PC-3 (cell line): Measurements from ENCODE around the gene NCL. TPM values are rescaled to one million over a fixed set of nuclear protein-coding genes. Genes with fewer than 3 reads are reported as not detected.

Experiments
- ATAC-seq: fragments of 200-7000 bp; cut with Tn5 transposase; 2 replicates; pipeline ENCODE4 v1.9.1; 2020; ENCODE audit warnings: mild to moderate bottlenecking, moderate library complexity
- Bru-seq: library from RNA; stranded (reverse); fragments of 400-500 nt; gene quantifications from one replicate; lab custom pipeline; 2021; lab: Mats Ljungman, UMichigan
- BruChase-seq, 2 experiments: library from RNA; stranded (reverse); fragments of 400-500 nt; gene quantifications; one replicate each; lab custom pipeline; 2021; lab: Mats Ljungman, UMichigan
- BruUV-seq: library from RNA; stranded (reverse); fragments of 400-500 nt; replicated peaks from 2 replicates; lab custom pipeline; 2021; lab: Mats Ljungman, UMichigan
- CTCF ChIA-PET: fragments of 300-600 bp; sonication (Branson Sonifier 250); formaldehyde crosslinking; loops from one replicate; lab custom pipeline; 2022; ENCODE audit warnings: antibody characterized with exemption; lab: Charles Lee
- POLR2A ChIA-PET: fragments of 300-600 bp; sonication (Branson Sonifier 250); formaldehyde crosslinking; loops from one replicate; lab custom pipeline; 2022; ENCODE audit warnings: antibody characterized with exemption; ENCODE audit not compliant: unreplicated experiment; lab: Charles Lee
- DNase-seq: peaks from one replicate; pipeline ENCODE4 v3.0.0-alpha.2; 2015
- H2AFZ ChIP-seq: fragments of 300-600 bp; sonication (generic); 2 replicates; pipeline ENCODE4 v1.6.0; 2016; ENCODE audit warnings: antibody characterized with exemption, low read length
- H3F3A ChIP-seq: fragments of 300-600 bp; sonication (generic); one replicate; pipeline ENCODE4 v1.6.0; 2017; ENCODE audit warnings: antibody characterized with exemption, low read length, control low read depth, mild to moderate bottlenecking; ENCODE audit not compliant: unreplicated experiment
- H3K27ac ChIP-seq: fragments of 300-600 bp; sonication (generic); 2 replicates; pipeline ENCODE4 v1.5.1; 2016; ENCODE audit warnings: mild to moderate bottlenecking, low read length
- H3K27me3 ChIP-seq: fragments of 300-600 bp; sonication (generic); 2 replicates; pipeline ENCODE4 v1.6.1; 2016; ENCODE audit warnings: low read length, mixed read lengths
- H3K36me3 ChIP-seq: fragments of 300-600 bp; sonication (generic); 2 replicates; pipeline ENCODE4 v1.6.1; 2016; ENCODE audit warnings: low read depth, mixed run types, low read length, mixed read lengths
- H3K4me1 ChIP-seq: fragments of 300-600 bp; sonication (generic); 2 replicates; pipeline ENCODE4 v1.5.1; 2016; ENCODE audit warnings: low read length; ENCODE audit not compliant: insufficient read depth
- H3K4me2 ChIP-seq: fragments of 300-600 bp; sonication (generic); 2 replicates; pipeline ENCODE4 v1.6.0; 2016; ENCODE audit warnings: low read length
- H3K4me3 ChIP-seq: fragments of 300-600 bp; sonication (generic); 2 replicates; pipeline ENCODE4 v1.5.1; 2016; ENCODE audit warnings: mild to moderate bottlenecking, low read length, mixed read lengths
- H3K79me2 ChIP-seq: fragments of 300-600 bp; sonication (generic); 2 replicates; pipeline ENCODE4 v1.6.1; 2017; ENCODE audit warnings: low read length, mixed read lengths
- H3K9ac ChIP-seq: fragments of 300-600 bp; sonication (generic); 2 replicates; pipeline ENCODE4 v1.6.0; 2016; ENCODE audit warnings: mild to moderate bottlenecking, low read length
- H3K9me2 ChIP-seq: fragments of 300-600 bp; sonication (generic); replicated peaks from 2 replicates; pipeline ENCODE4 v1.6.1; 2016; ENCODE audit warnings: mixed run types, low read length, mixed read lengths
- H3K9me3 ChIP-seq: fragments of 300-600 bp; sonication (generic); 2 replicates; pipeline ENCODE4 v1.6.1; 2016; ENCODE audit warnings: low read length, mixed read lengths
- H4K20me1 ChIP-seq: fragments of 300-600 bp; sonication (generic); 2 replicates; pipeline ENCODE4 v1.6.1; 2016; ENCODE audit warnings: low read length, mixed read lengths
- EZH2 ChIP-seq: fragments of 300-600 bp; sonication (generic); IDR thresholded peaks from one replicate; pipeline ENCODE4 v1.6.1; 2017; ENCODE audit warnings: antibody characterized with exemption, mild to moderate bottlenecking, low read length; ENCODE audit not compliant: unreplicated experiment
- EZH2phosphoT487 ChIP-seq: fragments of 300-600 bp; sonication (generic); IDR thresholded peaks from 2 replicates; pipeline ENCODE4 v1.6.1; 2018; ENCODE audit warnings: mild to moderate bottlenecking, antibody characterized with exemption, low read length, borderline replicate concordance
- intact Hi-C: fragments of 100-400 bp; cut with micrococcal nuclease; formaldehyde crosslinking; loops from 2 replicates; pipeline ENCODE4 v1.9.0; 2023
- long read RNA-seq: library from polyadenylated mRNA; unstranded; transcript quantifications from one replicate; pipeline ENCODE4 v2.0.0, GENCODE V29; 2021; ENCODE audit not compliant: unreplicated experiment
- total RNA-seq: library from RNA; depleted of rRNA; stranded (reverse); fragments of >200 nt; gene quantifications from 2 replicates; pipeline ENCODE4 v1.2.3, GENCODE V29; 2014; rRNA removed
- TF ChIP-seq, protein P1 (sequence below): fragments of 300-600 bp; sonication (generic); conservative IDR thresholded peaks from 2 replicates; pipeline ENCODE4 v1.5.1; 2017; ENCODE audit warnings: antibody characterized with exemption, low read depth, mild to moderate bottlenecking, low read length

The NCL gene, protein sequence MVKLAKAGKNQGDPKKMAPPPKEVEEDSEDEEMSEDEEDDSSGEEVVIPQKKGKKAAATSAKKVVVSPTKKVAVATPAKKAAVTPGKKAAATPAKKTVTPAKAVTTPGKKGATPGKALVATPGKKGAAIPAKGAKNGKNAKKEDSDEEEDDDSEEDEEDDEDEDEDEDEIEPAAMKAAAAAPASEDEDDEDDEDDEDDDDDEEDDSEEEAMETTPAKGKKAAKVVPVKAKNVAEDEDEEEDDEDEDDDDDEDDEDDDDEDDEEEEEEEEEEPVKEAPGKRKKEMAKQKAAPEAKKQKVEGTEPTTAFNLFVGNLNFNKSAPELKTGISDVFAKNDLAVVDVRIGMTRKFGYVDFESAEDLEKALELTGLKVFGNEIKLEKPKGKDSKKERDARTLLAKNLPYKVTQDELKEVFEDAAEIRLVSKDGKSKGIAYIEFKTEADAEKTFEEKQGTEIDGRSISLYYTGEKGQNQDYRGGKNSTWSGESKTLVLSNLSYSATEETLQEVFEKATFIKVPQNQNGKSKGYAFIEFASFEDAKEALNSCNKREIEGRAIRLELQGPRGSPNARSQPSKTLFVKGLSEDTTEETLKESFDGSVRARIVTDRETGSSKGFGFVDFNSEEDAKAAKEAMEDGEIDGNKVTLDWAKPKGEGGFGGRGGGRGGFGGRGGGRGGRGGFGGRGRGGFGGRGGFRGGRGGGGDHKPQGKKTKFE
- total RNA-seq (430 and 507 TPM in 2 replicates), Bru-seq, nascent RNA (percentile 100 among the genes with signal in this experiment), BruChase-seq, experiment 1, labeled RNA remaining after a 6-hour chase (percentile 100 among the genes with signal in this experiment), BruChase-seq, experiment 2, labeled RNA remaining after a 2-hour chase (percentile 100 among the genes with signal in this experiment)
- long read RNA-seq, full-length matches to known transcripts, result 504 of 671 reads
- long read RNA-seq, partial matches to known transcripts, result 126 of 671 reads
- long read RNA-seq, other reads (novel, unspliced or antisense), result 41 of 671 reads

DNA sequence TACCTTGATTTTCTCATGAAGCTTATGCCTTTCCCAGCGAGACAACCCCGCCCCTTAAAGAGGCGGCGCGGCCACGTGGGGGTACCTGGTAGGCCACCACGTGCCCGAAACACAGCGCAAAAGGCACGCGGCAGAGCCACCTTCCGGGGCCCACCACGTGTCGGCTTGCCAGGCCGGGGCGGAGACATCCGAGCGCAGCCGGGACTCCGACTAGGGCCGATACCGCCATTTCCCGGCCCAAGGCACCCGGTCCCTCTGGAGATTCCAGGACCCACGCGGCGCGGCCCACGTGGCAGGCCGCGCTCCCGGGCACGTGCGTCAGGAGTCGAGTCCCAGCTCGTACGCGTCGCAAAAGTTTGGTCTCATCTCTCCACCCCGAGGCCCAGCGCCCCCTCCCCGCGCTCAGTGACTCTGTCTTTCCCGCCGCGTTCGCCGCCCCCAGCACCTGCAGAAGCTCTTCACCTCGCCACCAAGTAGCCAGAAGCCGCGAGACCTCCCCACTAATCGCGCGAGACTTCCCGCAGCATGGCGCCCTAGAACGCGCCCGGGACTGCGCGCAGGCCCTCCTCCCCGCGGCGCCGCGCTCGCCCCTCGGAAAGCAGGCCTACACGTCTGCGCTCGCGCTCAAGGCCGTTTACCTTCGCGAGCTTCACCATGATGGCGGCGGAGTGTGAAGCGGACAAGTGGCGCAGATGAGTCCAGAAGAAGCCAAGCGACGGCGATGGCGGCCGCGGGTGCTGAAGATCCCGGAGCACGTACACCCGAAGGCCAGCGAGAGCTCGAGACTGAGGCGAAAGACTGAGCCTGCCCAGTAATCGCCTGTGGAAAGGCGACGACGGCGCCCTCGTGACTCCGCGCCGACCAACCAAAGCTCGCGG, at the start of gene NCL:
TSS of gene NCL (minus strand) at position 787 of the 878 bp plus-strand sequence. CDS start at position 656, 131 bp downstream.
- intact Hi-C loops, result loop anchor here (2.0 kb wide), 1 partner anchor 51 kb away; no protein-coding TSS in a partner anchor
- peaks cover 63% of the 10 kb centered on the region for H3K79me2 ChIP-seq
- CTCF ChIA-PET, result interaction anchor here (0.5 to 1.0 kb wide), 2 partner anchors 19 to 53 kb away, joined by 3 to 5 read pairs; no protein-coding TSS in a partner anchor
- peak within 1 kb of the TSS; percentile 96 for H3K4me2 ChIP-seq
- peak within 1 kb of the TSS; percentile 100 for H3K9ac ChIP-seq
- H3K4me1 ChIP-seq, result peaks cover 22% of the 10 kb centered on the region
- H3K27ac ChIP-seq, result peak within 1 kb of the TSS; percentile 85
- H3F3A ChIP-seq, result peaks cover 25% of the 10 kb centered on the region
- no peaks in the 10 kb centered on the region for H3K27me3 ChIP-seq
- POLR2A ChIA-PET, result interaction anchor here (0.5 to 1.1 kb wide), 12 partner anchors 9 to 813 kb away, joined by 3 to 7 read pairs (median 4); partner anchors contain the start of gene ITM2C
- H3K36me3 ChIP-seq, result peaks cover 45% of the 10 kb centered on the region
- BruUV-seq, result TSS peak; percentile 30
- DNase-seq, result peak; percentile 96
- peak within 1 kb of the TSS; percentile 94 for H3K4me3 ChIP-seq
- no peaks in the 10 kb centered on the region for H3K9me2 ChIP-seq
- ATAC-seq, result peak; percentile 95
- peak within 1 kb of the TSS; percentile 91 for H2AFZ ChIP-seq
- TF ChIP-seq EZH2, result no peak
- no peak for TF ChIP-seq EZH2phosphoT487
- TF ChIP-seq, protein P1, sequence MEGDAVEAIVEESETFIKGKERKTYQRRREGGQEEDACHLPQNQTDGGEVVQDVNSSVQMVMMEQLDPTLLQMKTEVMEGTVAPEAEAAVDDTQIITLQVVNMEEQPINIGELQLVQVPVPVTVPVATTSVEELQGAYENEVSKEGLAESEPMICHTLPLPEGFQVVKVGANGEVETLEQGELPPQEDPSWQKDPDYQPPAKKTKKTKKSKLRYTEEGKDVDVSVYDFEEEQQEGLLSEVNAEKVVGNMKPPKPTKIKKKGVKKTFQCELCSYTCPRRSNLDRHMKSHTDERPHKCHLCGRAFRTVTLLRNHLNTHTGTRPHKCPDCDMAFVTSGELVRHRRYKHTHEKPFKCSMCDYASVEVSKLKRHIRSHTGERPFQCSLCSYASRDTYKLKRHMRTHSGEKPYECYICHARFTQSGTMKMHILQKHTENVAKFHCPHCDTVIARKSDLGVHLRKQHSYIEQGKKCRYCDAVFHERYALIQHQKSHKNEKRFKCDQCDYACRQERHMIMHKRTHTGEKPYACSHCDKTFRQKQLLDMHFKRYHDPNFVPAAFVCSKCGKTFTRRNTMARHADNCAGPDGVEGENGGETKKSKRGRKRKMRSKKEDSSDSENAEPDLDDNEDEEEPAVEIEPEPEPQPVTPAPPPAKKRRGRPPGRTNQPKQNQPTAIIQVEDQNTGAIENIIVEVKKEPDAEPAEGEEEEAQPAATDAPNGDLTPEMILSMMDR, result no peak
- no peaks in the 10 kb centered on the region for H3K9me3 ChIP-seq
- peaks cover 48% of the 10 kb centered on the region for H4K20me1 ChIP-seq

- Histone ChIP-seq H3K9me3 (no peaks in the 10 kb centered on the region), H3K9me2 (no peaks in the 10 kb centered on the region), H3K9ac (peak overlapping the region; percentile 86), H3K79me2 (peaks cover 5% of the 10 kb centered on the region; the same call in 1 of the 2 replicates), H3K4me1 (peaks cover 17% of the 10 kb centered on the region), H3K36me3 (no peaks in the 10 kb centered on the region; the same call in 1 of the 2 replicates), H3F3A (no peaks in the 10 kb centered on the region), H2AFZ (peak overlapping the region; percentile 75), H3K27me3 (no peaks in the 10 kb centered on the region), H4K20me1 (no peaks in the 10 kb centered on the region), H3K4me3 (peak overlapping the region; percentile 74), H3K4me2 (peak overlapping the region; percentile 88), H3K27ac (peak overlapping the region; percentile 21)
- no peak for DNase-seq
- intact Hi-C loops, result loop anchor here (2.0 kb wide), 1 partner anchor 49 kb away; the partner anchor contains the start of gene NCL
- no peak for TF ChIP-seq EZH2
- no peak for TF ChIP-seq EZH2phosphoT487
- TSS peak; percentile 83 for BruUV-seq
- CTCF ChIA-PET, result interaction anchor here (0.6 kb wide), 1 partner anchor 88 kb away, joined by 6 read pairs; no protein-coding TSS in a partner anchor
- POLR2A ChIA-PET, result interaction anchor here (0.6 kb wide), 1 partner anchor 50 kb away, joined by 5 read pairs; the partner anchor contains the start of gene NCL
- ATAC-seq, result no peak
These were observed 49.5 kb upstream of the NCL start for GRCh38 chr2:231513746-231514224.
